Neural progenitor cell (in vitro differentiated cells): ENCODE data around the gene TMEM240.
"Not testable (repeated sequence)": the region's sequence is repeated elsewhere in the genome, so short reads cannot be mapped to it uniquely, and the experiment has no call there.

ENCODE experiments used
- CTCF ChIP-seq: fragments of 200-600 bp; sonication (generic); IDR thresholded peaks from 2 replicates; pipeline ENCODE4 v1.5.1; 2017; ENCODE audit warnings: antibody characterized with exemption, mild to moderate bottlenecking
- EZH2 ChIP-seq: fragments of 200-600 bp; sonication (generic); IDR thresholded peaks from 2 replicates; pipeline ENCODE4 v1.6.1; 2017; ENCODE audit warnings: antibody characterized with exemption, mild to moderate bottlenecking, moderate library complexity

DNA sequence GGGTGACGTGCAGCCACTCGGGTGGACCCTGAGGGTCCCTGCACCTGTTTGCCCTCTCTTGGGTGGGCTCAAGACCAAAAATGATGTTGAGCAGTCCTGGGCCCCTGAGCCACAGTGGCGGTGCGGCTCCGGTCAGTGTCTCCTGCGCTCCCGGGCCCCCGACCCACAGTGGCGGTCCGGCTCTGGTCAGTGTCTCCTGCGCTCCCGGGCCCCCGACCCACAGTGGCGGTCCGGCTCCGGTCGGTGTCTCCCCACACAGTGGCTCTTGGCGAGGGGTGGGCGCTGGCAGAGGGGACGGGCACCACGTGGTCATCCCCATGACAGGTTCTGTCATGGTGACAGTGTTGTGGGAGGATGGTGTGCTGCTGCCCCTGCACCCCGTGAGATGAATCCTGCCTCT, 46.1 kb downstream of the TMEM240 start:
- TF ChIP-seq CTCF, EZH2: not testable (repeated sequence)
